Measurements from ENCODE around the gene HOMEZ. TPM values are rescaled to one million over a fixed set of nuclear protein-coding genes. Genes with fewer than 3 reads are reported as not detected.
"Not testable (repeated sequence)": the region's sequence is repeated elsewhere in the genome, so short reads cannot be mapped to it uniquely, and the experiment has no call there.

The HOMEZ gene
- total RNA-seq, 1 experiment from 2014 or later: 6.2 TPM

- no peaks in the 10 kb centered on the region for H3K79me2 ChIP-seq (ENCODE audit: insufficient read depth, low read length)
- no peak overlapping the region for H3K23ac ChIP-seq (ENCODE audit: insufficient read length, low read depth, low read length)
- no peak overlapping the region for H3K14ac ChIP-seq (ENCODE audit: insufficient read depth, low read length)
- H3K4me2 ChIP-seq (ENCODE audit: insufficient read depth, insufficient read length, low read length): no peak overlapping the region
- H4K91ac ChIP-seq (ENCODE audit: insufficient read length, low read depth, low read length): no peak overlapping the region
- H3K4ac ChIP-seq (ENCODE audit: low read depth, low read length): no peak overlapping the region
- no CpG with 5 or more reads among the region's 7 CpGs for WGBS (ENCODE audit: extremely low coverage, insufficient read length, low lambda C conversion rate)
- no peak overlapping the region for H2BK12ac ChIP-seq (ENCODE audit: insufficient read length, low read depth, low read length)
- H3K9me3 Mint-ChIP-seq: no peaks in the 10 kb centered on the region
- H3K4me3 Mint-ChIP-seq: no peak overlapping the region
- no peaks in the 10 kb centered on the region for H4K20me1 ChIP-seq (ENCODE audit: control insufficient read depth, insufficient read depth, insufficient read length)
- no peaks in the 10 kb centered on the region for H3K36me3 Mint-ChIP-seq (ENCODE audit: insufficient read depth in 1 of 3, low read depth in 3 of 3)
- H3K23me2 ChIP-seq (ENCODE audit: insufficient read length, low read depth, low read length, poor library complexity, severe bottlenecking): no peaks in the 10 kb centered on the region
- no peak overlapping the region for H2AFZ ChIP-seq (ENCODE audit: low read length)
- no peak for DNase-seq
- H3K56ac ChIP-seq (ENCODE audit: insufficient read length, low read depth, low read length): no peak overlapping the region
- no peak overlapping the region for H3K27ac Mint-ChIP-seq
- H3K27me3 ChIP-seq (ENCODE audit: insufficient read depth, low read length): no peaks in the 10 kb centered on the region; the same call in 1 of the 2 replicates
- no peak overlapping the region for H3K9ac ChIP-seq (ENCODE audit: extremely low read depth, insufficient read length, low read length)
- no peak overlapping the region for H2BK5ac ChIP-seq (ENCODE audit: insufficient read length, low read length)
- H3K79me1 ChIP-seq (ENCODE audit: insufficient read depth, low read depth, low read length, poor library complexity, severe bottlenecking): no peaks in the 10 kb centered on the region
- H2BK20ac ChIP-seq (ENCODE audit: low read depth, low read length, poor library complexity, severe bottlenecking): peak overlapping the region; percentile 26
- H3K27ac ChIP-seq (ENCODE audit: insufficient read length, low read depth, low read length): no peak overlapping the region
- no peaks in the 10 kb centered on the region for H3K4me1 ChIP-seq (ENCODE audit: insufficient read depth, low read length)
- H3K18ac ChIP-seq (ENCODE audit: insufficient read length, low read depth, low read length): no peak overlapping the region
- TF ChIP-seq CTCF (conservative IDR thresholded peaks at IDR 0.05): no peak
- H3K27me3 Mint-ChIP-seq (ENCODE audit: low read depth): peaks cover 100% of the 10 kb centered on the region
- H4K5ac ChIP-seq (ENCODE audit: insufficient read length, low read depth, low read length): no peak overlapping the region
- no peaks in the 10 kb centered on the region for H3K4me1 Mint-ChIP-seq
- no peak overlapping the region for H4K8ac ChIP-seq (replicated peaks; ENCODE audit: insufficient read length, low read depth, low read length)
- no peak overlapping the region for H3T11ph ChIP-seq (ENCODE audit: low read length)
- H2BK120ac ChIP-seq (ENCODE audit: low read depth, low read length, poor library complexity, severe bottlenecking): no peak overlapping the region
- no peak overlapping the region for H2AK5ac ChIP-seq (ENCODE audit: insufficient read length, low read length)
- no peaks in the 10 kb centered on the region for H3K9me3 ChIP-seq (ENCODE audit: control insufficient read depth, low read depth, low read length)
- H2BK15ac ChIP-seq (ENCODE audit: low read depth, low read length): no peak overlapping the region
These were observed 16.7 kb downstream of the HOMEZ start for GRCh38 chr14:23269193-23269592.

- H2BK15ac ChIP-seq (ENCODE audit: low read depth, low read length); H3K56ac ChIP-seq (ENCODE audit: insufficient read length, low read depth, low read length); H3K4me3 Mint-ChIP-seq; H3K27ac ChIP-seq (ENCODE audit: insufficient read length, low read depth, low read length); H3K9me3 ChIP-seq (ENCODE audit: control insufficient read depth, low read depth, low read length); H2BK12ac ChIP-seq (ENCODE audit: insufficient read length, low read depth, low read length); H4K91ac ChIP-seq (ENCODE audit: insufficient read length, low read depth, low read length); H3K23ac ChIP-seq (ENCODE audit: insufficient read length, low read depth, low read length); H3K27ac Mint-ChIP-seq; H3K27me3 ChIP-seq (ENCODE audit: insufficient read depth, low read length); H3K36me3 Mint-ChIP-seq (ENCODE audit: insufficient read depth in 1 of 3, low read depth in 3 of 3); H3K79me1 ChIP-seq (ENCODE audit: insufficient read depth, low read depth, low read length, poor library complexity, severe bottlenecking); H3K9ac ChIP-seq (ENCODE audit: extremely low read depth, insufficient read length, low read length); H3K18ac ChIP-seq (ENCODE audit: insufficient read length, low read depth, low read length); H2BK5ac ChIP-seq (ENCODE audit: insufficient read length, low read length); H4K20me1 ChIP-seq (ENCODE audit: control insufficient read depth, insufficient read depth, insufficient read length); DNase-seq; H3K4me1 ChIP-seq (ENCODE audit: insufficient read depth, low read length); H3K14ac ChIP-seq (ENCODE audit: insufficient read depth, low read length); H3K4me2 ChIP-seq (ENCODE audit: insufficient read depth, insufficient read length, low read length); H2BK20ac ChIP-seq (ENCODE audit: low read depth, low read length, poor library complexity, severe bottlenecking); H3K9me3 Mint-ChIP-seq; H2AK5ac ChIP-seq (ENCODE audit: insufficient read length, low read length); H3T11ph ChIP-seq (ENCODE audit: low read length); H3K4ac ChIP-seq (ENCODE audit: low read depth, low read length); H4K5ac ChIP-seq (ENCODE audit: insufficient read length, low read depth, low read length); H4K8ac ChIP-seq (replicated peaks; ENCODE audit: insufficient read length, low read depth, low read length); H3K23me2 ChIP-seq (ENCODE audit: insufficient read length, low read depth, low read length, poor library complexity, severe bottlenecking); H2AFZ ChIP-seq (ENCODE audit: low read length); H3K79me2 ChIP-seq (ENCODE audit: insufficient read depth, low read length); H2BK120ac ChIP-seq (ENCODE audit: low read depth, low read length, poor library complexity, severe bottlenecking): not testable (repeated sequence)
- no CpG with 5 or more reads among the region's 8 CpGs for whole genome bisulfite sequencing (ENCODE audit: extremely low coverage, insufficient read length, low lambda C conversion rate)
- Mint-ChIP-seq H3K4me1 (peaks cover 13 to 29% of the 10 kb centered on the region in 2 experiments), H3K27me3 (ENCODE audit: low read depth) (peaks cover 40% of the 10 kb centered on the region)
These were observed 25.1 kb downstream of the HOMEZ start for GRCh38 chr14:23260849-23261248.
